ENCODE measurements around the gene FBXO9.

FBXO9 gene

DNA sequence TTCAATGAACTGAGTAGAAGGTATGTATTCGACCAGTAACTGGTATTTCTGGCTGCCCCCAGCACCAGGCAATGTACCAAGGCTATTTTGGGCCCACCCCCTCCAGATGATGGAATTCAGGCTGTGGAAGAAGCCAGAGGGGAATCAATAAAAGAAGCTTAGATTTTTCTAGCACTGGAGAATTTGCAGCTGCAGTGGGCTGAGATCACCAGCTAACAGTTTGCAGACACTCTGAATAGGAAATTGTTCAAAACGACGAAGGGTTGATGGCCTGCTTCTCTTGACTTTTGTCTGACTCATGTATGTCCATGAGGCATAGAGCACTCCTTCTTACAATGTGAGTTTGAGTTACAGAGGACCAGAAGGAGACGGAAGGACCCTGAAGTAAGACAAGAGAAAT is 32.4 kb upstream of the FBXO9 start:
- no peak for ATAC-seq
- no peak for TF ChIP-seq TSHZ2 (CRISPR knock-in tag; IDR thresholded peaks at IDR 0.05)
- TF ChIP-seq ZFP3 (CRISPR knock-in tag; IDR thresholded peaks at IDR 0.05), result no peak
- TF ChIP-seq ZC3H10 (CRISPR knock-in tag; IDR thresholded peaks at IDR 0.05), result no peak
- TF ChIP-seq BACH2 (CRISPR knock-in tag; IDR thresholded peaks at IDR 0.05; ENCODE audit: borderline replicate concordance), result no peak
- no peak for TF ChIP-seq TOX (CRISPR knock-in tag; IDR thresholded peaks at IDR 0.05; ENCODE audit: borderline replicate concordance)
- no peak for TF ChIP-seq PPARA (CRISPR knock-in tag; IDR thresholded peaks at IDR 0.05; ENCODE audit: borderline replicate concordance)
- no peak for TF ChIP-seq ESRRG (CRISPR knock-in tag; IDR thresholded peaks at IDR 0.05)
- TF ChIP-seq, protein P1, sequence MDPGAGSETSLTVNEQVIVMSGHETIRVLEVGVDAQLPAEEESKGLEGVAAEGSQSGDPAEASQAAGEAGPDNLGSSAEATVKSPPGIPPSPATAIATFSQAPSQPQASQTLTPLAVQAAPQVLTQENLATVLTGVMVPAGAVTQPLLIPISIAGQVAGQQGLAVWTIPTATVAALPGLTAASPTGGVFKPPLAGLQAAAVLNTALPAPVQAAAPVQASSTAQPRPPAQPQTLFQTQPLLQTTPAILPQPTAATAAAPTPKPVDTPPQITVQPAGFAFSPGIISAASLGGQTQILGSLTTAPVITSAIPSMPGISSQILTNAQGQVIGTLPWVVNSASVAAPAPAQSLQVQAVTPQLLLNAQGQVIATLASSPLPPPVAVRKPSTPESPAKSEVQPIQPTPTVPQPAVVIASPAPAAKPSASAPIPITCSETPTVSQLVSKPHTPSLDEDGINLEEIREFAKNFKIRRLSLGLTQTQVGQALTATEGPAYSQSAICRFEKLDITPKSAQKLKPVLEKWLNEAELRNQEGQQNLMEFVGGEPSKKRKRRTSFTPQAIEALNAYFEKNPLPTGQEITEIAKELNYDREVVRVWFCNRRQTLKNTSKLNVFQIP (CRISPR knock-in tag; IDR thresholded peaks at IDR 0.05; ENCODE audit: borderline replicate concordance, low read depth), result no peak

DNA sequence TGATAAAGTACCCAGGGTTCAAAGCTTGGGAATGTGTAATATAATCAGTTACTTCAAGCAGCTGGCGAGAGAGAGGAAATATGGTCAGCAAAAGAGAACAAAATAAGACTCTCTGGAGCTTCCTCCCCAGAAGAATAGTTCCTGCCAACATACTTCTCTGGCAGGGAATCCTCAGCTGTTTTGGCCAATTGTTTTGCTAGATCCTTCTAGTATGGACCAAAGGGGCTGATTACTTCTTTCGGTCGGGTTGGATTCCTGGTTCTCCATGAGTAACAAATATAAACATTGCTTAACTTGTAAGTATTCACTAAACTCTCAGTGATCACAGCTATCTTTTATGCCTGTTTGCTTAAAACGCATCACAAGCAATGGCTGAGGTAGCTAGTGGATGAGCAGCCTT is 31.4 kb upstream of the FBXO9 start:
- no peak for ATAC-seq
- TF ChIP-seq, protein P1 (CRISPR knock-in tag; IDR thresholded peaks at IDR 0.05; ENCODE audit: borderline replicate concordance, low read depth), result no peak
- TF ChIP-seq ZNF8 (CRISPR knock-in tag; IDR thresholded peaks at IDR 0.05), result no peak
- TF ChIP-seq RARB (CRISPR knock-in tag; IDR thresholded peaks at IDR 0.05), result no peak
- TF ChIP-seq ARNTL (CRISPR knock-in tag; IDR thresholded peaks at IDR 0.05; ENCODE audit: borderline replicate concordance, low read depth), result no peak
- TF ChIP-seq PPARA (CRISPR knock-in tag; IDR thresholded peaks at IDR 0.05; ENCODE audit: borderline replicate concordance), result no peak

- TF ChIP-seq CSDC2 (CRISPR knock-in tag; IDR thresholded peaks at IDR 0.05) (no peak), ZNF8 (CRISPR knock-in tag; IDR thresholded peaks at IDR 0.05) (no peak)
- ATAC-seq, result no peak
Observed at GRCh38 chr6:53035549-53036213, 29.5 kb upstream of the FBXO9 start.

- TF ChIP-seq TCF4 (CRISPR knock-in tag; IDR thresholded peaks at IDR 0.05; ENCODE audit: borderline replicate concordance), result no peak
- no peak for TF ChIP-seq PPARA (CRISPR knock-in tag; IDR thresholded peaks at IDR 0.05; ENCODE audit: borderline replicate concordance)
- TF ChIP-seq TSHZ2 (CRISPR knock-in tag; IDR thresholded peaks at IDR 0.05), result no peak
- TF ChIP-seq ZFP3 (CRISPR knock-in tag; IDR thresholded peaks at IDR 0.05), result no peak
- TF ChIP-seq, protein P1 (CRISPR knock-in tag; IDR thresholded peaks at IDR 0.05; ENCODE audit: borderline replicate concordance, low read depth), result no peak
- TF ChIP-seq CSDC2 (CRISPR knock-in tag; IDR thresholded peaks at IDR 0.05), result no peak
- no peak for TF ChIP-seq ESRRG (CRISPR knock-in tag; IDR thresholded peaks at IDR 0.05)
- no peak for TF ChIP-seq GLIS3 (CRISPR knock-in tag; IDR thresholded peaks at IDR 0.05)
- TF ChIP-seq ZNF8 (CRISPR knock-in tag; IDR thresholded peaks at IDR 0.05), result no peak
- no peak for TF ChIP-seq ZFP30 (CRISPR knock-in tag; IDR thresholded peaks at IDR 0.05)
- no peak for TF ChIP-seq TOX (CRISPR knock-in tag; IDR thresholded peaks at IDR 0.05; ENCODE audit: borderline replicate concordance)
- TF ChIP-seq, protein P2, sequence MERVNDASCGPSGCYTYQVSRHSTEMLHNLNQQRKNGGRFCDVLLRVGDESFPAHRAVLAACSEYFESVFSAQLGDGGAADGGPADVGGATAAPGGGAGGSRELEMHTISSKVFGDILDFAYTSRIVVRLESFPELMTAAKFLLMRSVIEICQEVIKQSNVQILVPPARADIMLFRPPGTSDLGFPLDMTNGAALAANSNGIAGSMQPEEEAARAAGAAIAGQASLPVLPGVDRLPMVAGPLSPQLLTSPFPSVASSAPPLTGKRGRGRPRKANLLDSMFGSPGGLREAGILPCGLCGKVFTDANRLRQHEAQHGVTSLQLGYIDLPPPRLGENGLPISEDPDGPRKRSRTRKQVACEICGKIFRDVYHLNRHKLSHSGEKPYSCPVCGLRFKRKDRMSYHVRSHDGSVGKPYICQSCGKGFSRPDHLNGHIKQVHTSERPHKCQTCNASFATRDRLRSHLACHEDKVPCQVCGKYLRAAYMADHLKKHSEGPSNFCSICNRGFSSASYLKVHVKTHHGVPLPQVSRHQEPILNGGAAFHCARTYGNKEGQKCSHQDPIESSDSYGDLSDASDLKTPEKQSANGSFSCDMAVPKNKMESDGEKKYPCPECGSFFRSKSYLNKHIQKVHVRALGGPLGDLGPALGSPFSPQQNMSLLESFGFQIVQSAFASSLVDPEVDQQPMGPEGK (CRISPR knock-in tag; IDR thresholded peaks at IDR 0.05; ENCODE audit: borderline replicate concordance), result no peak
- no peak for TF ChIP-seq RARB (CRISPR knock-in tag; IDR thresholded peaks at IDR 0.05)
- no peak for TF ChIP-seq ZC3H10 (CRISPR knock-in tag; IDR thresholded peaks at IDR 0.05)
- no peak for TF ChIP-seq CSRNP3 (CRISPR knock-in tag; IDR thresholded peaks at IDR 0.05)
- TF ChIP-seq BACH2 (CRISPR knock-in tag; IDR thresholded peaks at IDR 0.05; ENCODE audit: borderline replicate concordance), result no peak
- no peak for TF ChIP-seq ZNF565 (CRISPR knock-in tag; conservative IDR thresholded peaks at IDR 0.05; ENCODE audit: low read depth)
- no peak for ATAC-seq
Observed at GRCh38 chr6:53038141-53038540, 27.1 kb upstream of the FBXO9 start.

Measured in SK-N-SH treated with all-trans-retinoic acid at 6 μM for 48 hours (cell line).